ENCODE measurements around the gene SLC16A12.
"Not testable (repeated sequence)": the region's sequence is repeated elsewhere in the genome, so short reads cannot be mapped to it uniquely, and the experiment has no call there.

The SLC16A12 gene

GRCh38 chr10:89548673-89549072, 13.3 kb upstream of the SLC16A12 start:
- no peak for DNase-seq (ENCODE audit: low read depth in 2 of 2)

GRCh38 chr10:89547853-89548513, 12.6 kb upstream of the SLC16A12 start:
- DNase-seq (ENCODE audit: low read depth in 2 of 2) = no peak

GRCh38 chr10:89546651-89547050, 11.3 kb upstream of the SLC16A12 start:
- not testable (repeated sequence) for DNase-seq (ENCODE audit: low read depth in 2 of 2)

DNA sequence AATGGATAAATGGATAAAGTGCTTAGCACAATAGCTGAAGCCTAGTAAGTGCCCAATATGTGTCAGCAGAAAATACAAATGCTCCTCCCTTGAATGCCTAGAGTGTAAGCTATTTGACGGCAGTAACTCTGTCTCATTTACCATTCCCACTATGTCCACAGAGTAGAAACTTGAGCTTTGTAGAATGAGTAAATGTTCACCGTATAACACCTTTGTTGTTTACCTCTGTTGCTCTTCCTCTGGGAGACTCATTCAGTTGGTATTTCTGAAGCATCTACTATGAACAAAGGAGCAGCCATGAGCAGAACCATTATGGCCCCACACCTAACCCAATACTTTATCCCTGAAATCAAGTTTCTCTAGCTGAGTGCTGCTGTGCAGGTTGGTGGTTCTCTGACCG, 8.4 kb upstream of the SLC16A12 start:
- no peak for DNase-seq (ENCODE audit: low read depth in 2 of 2)

DNA sequence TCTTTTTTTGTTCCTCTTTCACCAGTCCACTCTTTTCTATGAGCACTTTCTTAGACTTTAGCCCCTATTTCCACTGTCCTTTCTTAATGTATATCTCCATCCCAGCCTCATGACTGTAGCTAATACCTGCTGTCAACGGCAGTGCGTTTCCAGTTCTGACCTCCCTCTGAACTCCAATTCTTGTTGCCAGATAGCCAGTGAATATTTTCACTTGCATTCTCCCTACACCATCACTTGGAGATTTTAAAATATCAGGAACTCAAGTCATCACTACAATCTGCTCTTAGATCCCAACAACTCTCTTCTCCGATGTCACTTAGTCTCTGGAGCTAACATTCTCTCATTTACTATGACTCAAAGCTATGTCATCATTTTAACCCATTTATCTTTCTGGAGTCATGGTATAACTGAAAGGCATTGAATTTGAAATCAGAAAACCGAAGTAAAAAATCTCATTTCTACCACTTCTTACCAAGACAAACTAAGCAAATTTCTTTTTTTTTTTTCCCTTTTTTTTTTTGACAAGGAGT, 5.1 kb upstream of the SLC16A12 start:
- no peak for DNase-seq (ENCODE audit: low read depth in 2 of 2)

- DNase-seq (ENCODE audit: low read depth in 2 of 2) = no peak
Measured at GRCh38 chr10:89537364-89537763, 2.0 kb upstream of the SLC16A12 start.

DNA sequence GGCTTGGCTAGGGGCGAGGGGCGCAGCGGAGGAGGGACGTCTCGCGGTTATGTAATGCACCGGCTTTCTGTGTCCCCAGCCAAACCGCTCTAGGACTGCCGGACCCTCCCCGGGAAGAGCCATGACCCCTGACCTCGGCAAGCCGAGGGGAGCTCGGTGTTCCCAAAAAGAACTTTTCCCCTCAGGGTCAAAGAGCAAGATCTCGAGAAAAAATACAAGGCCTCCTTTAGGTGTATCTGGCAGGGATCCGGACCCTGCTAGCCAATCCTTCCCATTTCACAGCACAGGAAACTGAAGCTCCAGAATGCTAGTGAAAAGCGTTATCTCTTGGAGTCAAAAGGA, 590 bp upstream of the SLC16A12 start:
- no peak for DNase-seq (ENCODE audit: low read depth in 2 of 2)

DNA sequence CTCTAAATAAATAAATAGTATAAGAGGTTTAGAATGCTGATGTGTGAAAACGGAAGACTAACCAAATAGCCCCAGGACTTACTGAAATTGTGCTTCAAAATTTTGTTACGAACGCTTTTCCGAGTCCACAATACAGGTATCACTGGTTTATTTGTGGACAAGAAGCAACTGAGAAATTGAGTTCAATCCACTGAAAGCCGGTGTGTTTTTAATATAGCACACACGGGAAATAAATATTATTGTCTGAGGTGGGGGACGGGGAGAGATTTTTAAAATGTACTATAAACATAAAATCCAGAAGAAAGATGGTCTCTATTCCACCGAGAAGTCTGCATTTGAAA, 598 bp downstream of the SLC16A12 start:
- DNase-seq (ENCODE audit: low read depth in 2 of 2) = no peak

DNA sequence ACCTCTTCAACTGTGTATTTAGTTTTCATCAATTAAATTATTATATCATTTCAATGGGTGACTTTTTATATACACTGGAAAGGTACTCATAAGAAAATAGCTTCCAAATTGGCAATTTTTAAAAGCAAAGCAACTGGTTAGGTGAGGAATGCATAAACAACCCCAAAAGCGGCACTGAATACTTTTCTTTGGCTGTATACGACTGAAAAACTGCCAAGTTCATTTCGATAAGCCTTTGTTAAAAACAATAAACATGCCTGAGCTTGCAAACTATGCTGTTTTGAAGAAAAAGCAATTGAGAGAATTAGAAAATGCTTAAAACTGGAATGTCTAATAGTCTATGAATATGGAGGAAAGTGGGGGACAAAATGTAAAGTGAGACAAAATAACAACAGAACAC, 2.9 kb downstream of the SLC16A12 start:
- DNase-seq (ENCODE audit: low read depth in 2 of 2) = no peak

DNA sequence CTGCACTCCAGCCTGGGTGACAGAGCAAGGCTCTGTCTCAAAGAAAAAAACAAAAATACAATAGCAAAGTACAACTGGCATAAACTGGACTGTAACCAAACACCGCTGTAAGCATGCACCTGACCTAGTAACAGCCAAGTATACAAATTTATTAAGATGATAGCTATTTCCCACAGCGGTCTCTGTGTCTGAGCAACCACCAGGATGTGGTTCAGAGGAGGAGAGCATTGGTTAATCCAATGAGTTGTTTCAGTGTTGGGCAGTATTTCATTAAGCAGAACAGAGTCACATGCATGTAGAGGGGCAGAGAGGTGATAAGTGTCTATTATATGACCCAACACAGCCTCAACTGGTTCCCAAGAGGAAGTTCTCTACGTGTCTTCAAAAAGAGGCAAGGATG, 4.0 kb downstream of the SLC16A12 start:
- DNase-seq (ENCODE audit: low read depth in 2 of 2) = no peak

DNA sequence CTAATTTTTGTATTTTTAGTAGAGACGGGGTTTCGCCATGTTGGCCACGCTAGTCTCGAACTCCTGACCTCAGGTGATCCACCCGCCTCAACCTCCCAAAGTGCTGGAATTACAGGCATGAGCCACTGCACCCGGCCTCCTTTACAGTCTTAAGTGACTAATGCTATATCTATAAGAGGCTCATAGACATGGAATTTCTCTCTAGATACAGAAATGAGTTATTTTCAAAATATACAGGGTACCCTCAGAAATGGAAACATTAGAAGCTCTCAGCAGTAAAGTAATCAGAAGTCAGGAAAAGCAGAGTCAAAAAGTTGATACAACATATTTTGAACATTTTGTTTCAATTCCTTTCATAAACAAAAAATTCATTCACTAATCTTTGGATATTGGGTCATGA, 5.7 kb downstream of the SLC16A12 start:
- not testable (repeated sequence) for DNase-seq (ENCODE audit: low read depth in 2 of 2)

GRCh38 chr10:89526358-89526757, 9.0 kb downstream of the SLC16A12 start:
- no peak for DNase-seq (ENCODE audit: low read depth in 2 of 2)

- DNase-seq (ENCODE audit: low read depth in 2 of 2) = no peak
Measured at GRCh38 chr10:89525556-89525955, 9.8 kb downstream of the SLC16A12 start.

DNA sequence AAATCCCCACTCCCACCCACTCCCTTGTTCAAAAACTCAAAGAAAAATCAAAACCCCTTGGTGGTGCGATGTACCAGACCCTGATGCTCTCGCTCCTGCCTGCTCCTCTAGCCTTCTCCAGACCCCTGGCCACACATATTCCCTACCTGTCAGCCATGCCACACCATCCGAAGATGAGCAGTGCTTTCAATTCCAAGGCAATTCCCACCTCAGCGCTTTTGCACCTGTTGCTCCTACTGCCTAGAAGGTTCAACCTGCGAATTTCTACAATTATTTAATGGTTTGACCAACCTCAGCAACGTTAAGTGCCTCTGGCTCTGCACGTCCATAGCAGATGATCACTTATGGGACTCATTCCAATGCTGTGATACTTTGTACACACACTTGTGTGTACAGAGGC, 11.1 kb downstream of the SLC16A12 start:
- DNase-seq (ENCODE audit: low read depth in 2 of 2) = no peak

DNA sequence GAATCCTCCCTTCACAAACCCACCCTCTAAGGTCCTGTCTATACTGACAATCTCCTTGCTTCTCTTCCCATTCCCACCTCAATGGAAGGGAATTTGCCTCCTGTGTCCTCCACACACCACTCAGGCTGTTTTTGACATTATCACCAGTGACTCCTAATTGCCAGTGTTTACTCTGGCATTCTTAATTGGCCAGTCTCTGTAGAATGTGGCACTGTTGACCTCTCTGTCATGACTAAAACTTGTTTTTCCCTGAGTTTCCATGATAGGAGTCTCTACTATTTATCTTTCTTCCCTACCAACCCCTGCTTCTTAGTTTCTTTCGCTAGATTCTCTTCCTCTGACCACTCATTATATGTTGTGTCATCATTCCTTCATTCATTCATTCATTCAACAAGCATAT, 12.1 kb downstream of the SLC16A12 start:
- DNase-seq (ENCODE audit: low read depth in 2 of 2) = no peak

DNA sequence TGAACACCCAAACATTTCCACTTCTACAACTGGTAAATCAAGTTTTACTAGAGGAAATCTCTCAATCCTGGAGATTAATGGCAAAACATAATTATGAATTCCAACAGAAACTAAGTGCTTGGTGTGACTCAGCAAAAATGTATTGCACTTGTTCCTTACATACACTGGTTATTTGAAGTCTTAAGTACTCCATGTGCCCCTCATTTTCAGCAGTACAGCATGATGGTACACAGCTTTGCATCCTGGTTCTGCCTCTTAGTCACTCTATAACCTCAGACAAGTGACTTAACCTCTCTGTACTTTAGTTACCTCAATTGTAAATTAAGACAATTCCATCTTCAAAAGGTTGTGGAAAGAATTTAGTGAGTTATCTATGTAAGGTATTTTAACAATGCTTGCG, 12.9 kb downstream of the SLC16A12 start:
- DNase-seq (ENCODE audit: low read depth in 2 of 2) = no peak

GRCh38 chr10:89521368-89521767, 14.0 kb downstream of the SLC16A12 start:
- DNase-seq (ENCODE audit: low read depth in 2 of 2) = no peak

- DNase-seq (ENCODE audit: low read depth in 2 of 2) = no peak
Measured at GRCh38 chr10:89520706-89521105, 14.7 kb downstream of the SLC16A12 start.

- no peak for DNase-seq (ENCODE audit: low read depth in 2 of 2)
Measured at GRCh38 chr10:89518876-89519842, 16.2 kb downstream of the SLC16A12 start.

GRCh38 chr10:89518108-89518507, 17.3 kb downstream of the SLC16A12 start:
- no peak for DNase-seq (ENCODE audit: low read depth in 2 of 2)

- no peak for DNase-seq (ENCODE audit: low read depth in 2 of 2)
Measured at GRCh38 chr10:89516149-89516832, 19.1 kb downstream of the SLC16A12 start.

GRCh38 chr10:89515031-89515841, 20.2 kb downstream of the SLC16A12 start:
- no peak for DNase-seq (ENCODE audit: low read depth in 2 of 2)

Data from stimulated activated CD4-positive, alpha-beta T cell treated with anti-CD3 and anti-CD28 coated beads, Interleukin-1b, Interleukin-23, amount 100 ng/mL, for 1 hour (primary cell).